ENCODE data around the gene TTC33.

DNA sequence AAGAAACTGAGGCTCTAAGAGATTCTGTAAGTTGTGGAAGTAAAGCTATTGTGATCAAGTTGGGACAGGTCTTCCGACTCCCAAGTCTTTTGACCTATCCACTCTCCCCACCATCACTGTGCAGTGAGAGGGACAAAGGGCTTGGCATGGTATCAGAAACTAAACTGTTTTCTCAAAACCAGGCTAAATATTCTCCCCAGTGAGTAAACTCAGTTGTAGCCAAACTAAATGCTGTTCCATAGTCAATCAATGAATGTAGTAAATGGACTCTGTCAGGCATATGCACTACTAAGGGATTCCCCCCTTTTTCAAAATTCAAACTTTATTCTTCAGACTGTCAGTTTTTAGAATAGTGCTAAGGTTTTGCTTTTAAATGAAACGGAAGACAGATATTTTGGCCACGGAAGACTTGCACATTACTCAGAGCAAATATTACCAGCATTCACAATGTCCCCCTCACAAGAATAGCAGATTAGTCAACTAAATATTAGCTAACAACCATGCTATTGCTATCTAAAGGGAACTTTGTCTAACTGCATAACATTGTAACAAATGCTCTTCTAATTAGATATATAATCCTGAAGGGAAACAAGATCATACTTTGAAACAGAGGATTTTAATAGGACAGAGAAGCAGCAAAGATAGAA, 35.3 kb upstream of the TTC33 start:
- TF ChIP-seq, protein P1, sequence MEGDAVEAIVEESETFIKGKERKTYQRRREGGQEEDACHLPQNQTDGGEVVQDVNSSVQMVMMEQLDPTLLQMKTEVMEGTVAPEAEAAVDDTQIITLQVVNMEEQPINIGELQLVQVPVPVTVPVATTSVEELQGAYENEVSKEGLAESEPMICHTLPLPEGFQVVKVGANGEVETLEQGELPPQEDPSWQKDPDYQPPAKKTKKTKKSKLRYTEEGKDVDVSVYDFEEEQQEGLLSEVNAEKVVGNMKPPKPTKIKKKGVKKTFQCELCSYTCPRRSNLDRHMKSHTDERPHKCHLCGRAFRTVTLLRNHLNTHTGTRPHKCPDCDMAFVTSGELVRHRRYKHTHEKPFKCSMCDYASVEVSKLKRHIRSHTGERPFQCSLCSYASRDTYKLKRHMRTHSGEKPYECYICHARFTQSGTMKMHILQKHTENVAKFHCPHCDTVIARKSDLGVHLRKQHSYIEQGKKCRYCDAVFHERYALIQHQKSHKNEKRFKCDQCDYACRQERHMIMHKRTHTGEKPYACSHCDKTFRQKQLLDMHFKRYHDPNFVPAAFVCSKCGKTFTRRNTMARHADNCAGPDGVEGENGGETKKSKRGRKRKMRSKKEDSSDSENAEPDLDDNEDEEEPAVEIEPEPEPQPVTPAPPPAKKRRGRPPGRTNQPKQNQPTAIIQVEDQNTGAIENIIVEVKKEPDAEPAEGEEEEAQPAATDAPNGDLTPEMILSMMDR (conservative IDR thresholded peaks at IDR 0.05), result no peak
- no peak for TF ChIP-seq ZFX (IDR thresholded peaks at IDR 0.05)

Data from C4-2B (cell line).